ENCODE measurements around the gene MAD1L1.

DNA sequence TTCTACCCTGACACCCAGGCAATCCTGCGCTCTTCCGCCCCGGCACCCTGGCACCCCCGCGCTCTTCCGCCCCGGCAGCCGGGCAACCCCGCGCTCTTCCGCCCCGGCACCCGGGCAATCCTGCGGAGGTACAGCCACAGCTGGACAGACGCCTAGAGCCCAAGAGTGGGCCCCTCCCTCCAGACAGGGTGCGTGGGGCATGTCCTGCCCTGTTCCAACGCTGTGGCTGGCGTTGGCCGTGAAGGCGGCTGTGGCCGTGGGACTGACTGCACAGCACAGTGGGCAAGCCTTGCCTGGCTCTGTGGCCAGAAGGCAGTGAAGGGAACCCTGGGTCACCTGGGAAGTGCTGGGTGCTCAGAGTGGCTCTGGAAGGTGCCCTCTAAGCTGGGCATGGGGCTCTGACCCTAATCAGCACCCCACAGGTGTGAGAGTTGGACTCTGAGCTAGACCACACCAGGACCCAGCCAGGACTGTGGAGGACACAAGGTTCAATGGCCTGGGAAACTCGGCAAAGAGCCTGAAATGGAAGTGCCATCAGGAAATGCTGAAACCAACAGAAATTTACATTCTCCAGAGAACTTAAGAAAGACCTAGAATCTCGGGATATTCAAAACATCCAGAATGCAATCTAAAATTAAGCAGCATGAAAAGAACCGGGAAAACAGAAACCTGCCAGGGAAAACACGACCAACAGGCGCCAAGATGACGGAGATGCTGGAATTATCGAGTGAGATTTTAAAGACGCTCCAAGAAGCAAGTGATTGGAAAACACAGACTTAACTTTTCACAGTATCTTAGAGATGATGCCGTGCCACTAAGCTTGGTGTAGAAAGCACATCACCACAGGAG lies 309.1 kb downstream of the MAD1L1 start:
- TF ChIP-seq GATA2 (IDR thresholded peaks at IDR 0.05; ENCODE audit: insufficient read depth, insufficient read length, low read depth, low read length): no peak
- TF ChIP-seq, protein P1, sequence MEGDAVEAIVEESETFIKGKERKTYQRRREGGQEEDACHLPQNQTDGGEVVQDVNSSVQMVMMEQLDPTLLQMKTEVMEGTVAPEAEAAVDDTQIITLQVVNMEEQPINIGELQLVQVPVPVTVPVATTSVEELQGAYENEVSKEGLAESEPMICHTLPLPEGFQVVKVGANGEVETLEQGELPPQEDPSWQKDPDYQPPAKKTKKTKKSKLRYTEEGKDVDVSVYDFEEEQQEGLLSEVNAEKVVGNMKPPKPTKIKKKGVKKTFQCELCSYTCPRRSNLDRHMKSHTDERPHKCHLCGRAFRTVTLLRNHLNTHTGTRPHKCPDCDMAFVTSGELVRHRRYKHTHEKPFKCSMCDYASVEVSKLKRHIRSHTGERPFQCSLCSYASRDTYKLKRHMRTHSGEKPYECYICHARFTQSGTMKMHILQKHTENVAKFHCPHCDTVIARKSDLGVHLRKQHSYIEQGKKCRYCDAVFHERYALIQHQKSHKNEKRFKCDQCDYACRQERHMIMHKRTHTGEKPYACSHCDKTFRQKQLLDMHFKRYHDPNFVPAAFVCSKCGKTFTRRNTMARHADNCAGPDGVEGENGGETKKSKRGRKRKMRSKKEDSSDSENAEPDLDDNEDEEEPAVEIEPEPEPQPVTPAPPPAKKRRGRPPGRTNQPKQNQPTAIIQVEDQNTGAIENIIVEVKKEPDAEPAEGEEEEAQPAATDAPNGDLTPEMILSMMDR (IDR thresholded peaks at IDR 0.05; ENCODE audit: extremely low read depth in 1 of 2, insufficient read depth in 1 of 2, low read depth in 1 of 2, low read length in 2 of 2): no peak
- no peak for TF ChIP-seq JUN (IDR thresholded peaks at IDR 0.05; ENCODE audit: borderline replicate concordance, insufficient read depth, insufficient read length, low read depth)
- TF ChIP-seq EZH2 (IDR thresholded peaks at IDR 0.05; ENCODE audit: borderline replicate concordance, low read depth, low read length, severe bottlenecking): no peak
- no peak for TF ChIP-seq FOS (IDR thresholded peaks at IDR 0.05; ENCODE audit: borderline replicate concordance, insufficient read depth, low read length)
